HepG2 (cell line): ENCODE data around the gene GOLGB1. TPM values are rescaled to one million over a fixed set of nuclear protein-coding genes. Genes with fewer than 3 reads are reported as not detected.

Source experiments
- AGO1 ChIP-seq: fragments of 200-400 bp; formaldehyde crosslinking; IDR thresholded peaks from 2 replicates; pipeline ENCODE4 v1.6.1; 2017; ENCODE audit warnings: mild to moderate bottlenecking, low read depth, low read length, moderate library complexity; ENCODE audit not compliant: poor library complexity, severe bottlenecking
- ATF7 ChIP-seq, 2 experiments: fragments of 450-650 bp in 1 of 2; sonication (generic) in 1 of 2; formaldehyde crosslinking in 1 of 2; IDR thresholded peaks; 2 replicates each; pipeline versions ENCODE4 v1.4.0 to v1.6.1; 2016 to 2020; ENCODE audit warnings: antibody characterized with exemption in 1 of 2, mild to moderate bottlenecking in 1 of 2, missing genetic modification reagents in 1 of 2
- HNRNPK ChIP-seq: fragments of 200-400 bp; formaldehyde crosslinking; IDR thresholded peaks from 2 replicates; pipeline ENCODE4 v1.6.1; 2018; ENCODE audit warnings: low read length, low read depth, moderate library complexity, mild to moderate bottlenecking; ENCODE audit not compliant: poor library complexity, severe bottlenecking
- MLX ChIP-seq: IDR thresholded peaks from 2 replicates; pipeline ENCODE4 v1.6.1; 2016
- RXRB ChIP-seq: IDR thresholded peaks from 2 replicates; pipeline ENCODE4 v1.6.1; 2016; ENCODE audit warnings: borderline replicate concordance, missing genetic modification reagents, missing compliant biosample characterization
- SMAD3 ChIP-seq: sonication (generic); formaldehyde crosslinking; IDR thresholded peaks from 2 replicates; pipeline ENCODE4 v1.4.0; 2020; ENCODE audit warnings: missing genetic modification reagents
- SOX5 ChIP-seq: IDR thresholded peaks from 2 replicates; pipeline ENCODE4 v1.6.1; 2016; ENCODE audit warnings: borderline replicate concordance
- ZNF362 ChIP-seq: sonication (generic); formaldehyde crosslinking; IDR thresholded peaks from 2 replicates; pipeline ENCODE4 v1.4.0; 2020; ENCODE audit warnings: missing genetic modification reagents, mild to moderate bottlenecking, borderline replicate concordance
- ZNF367 ChIP-seq: sonication (generic); formaldehyde crosslinking; IDR thresholded peaks from 2 replicates; pipeline ENCODE4 v1.4.0; 2020; ENCODE audit warnings: missing genetic modification reagents, borderline replicate concordance
- ZNF776 ChIP-seq: sonication (generic); formaldehyde crosslinking; IDR thresholded peaks from 2 replicates; pipeline ENCODE4 v1.4.0; 2020; ENCODE audit warnings: mild to moderate bottlenecking, missing genetic modification reagents
- ZNF879 ChIP-seq: sonication (generic); formaldehyde crosslinking; IDR thresholded peaks from 2 replicates; pipeline ENCODE4 v1.8.1; 2023; ENCODE audit warnings: missing genetic modification reagents
- ZZZ3 ChIP-seq: sonication (generic); formaldehyde crosslinking; IDR thresholded peaks from 2 replicates; pipeline ENCODE4 v1.4.0; 2020; ENCODE audit warnings: missing genetic modification reagents, mild to moderate bottlenecking, borderline replicate concordance
- polyA plus RNA-seq, 8 experiments: library from polyadenylated mRNA; depleted of rRNA in 3 of 8; stranded (reverse) in 7 of 8; unstranded in 1 of 8; fragments of >200 nt; fragmentation: Illumina TruSeq in 4 of 8; extraction: Trizol in 4 of 8; gene quantifications; 2 replicates each; pipeline versions ENCODE4 v1.2.1 to v1.2.3, GENCODE V29; 2011 to 2016; ENCODE audit warnings: low read depth in 4 of 8, missing spikeins in 1 of 8, mixed read lengths in 1 of 8; ENCODE audit not compliant: insufficient read depth in 1 of 8
- total RNA-seq, 5 experiments: library from RNA; depleted of rRNA; stranded (reverse); fragments of >200 nt; fragmentation: Illumina TruSeq; extraction: Trizol; gene quantifications; 2 replicates each; pipeline ENCODE4 v1.2.3, GENCODE V29; 2016; ENCODE audit warnings: low read depth in 1 of 5
- TF ChIP-seq, protein P1 (sequence below): sonication (generic); formaldehyde crosslinking; IDR thresholded peaks from 2 replicates; pipeline ENCODE4 v1.4.0; 2020; ENCODE audit warnings: mild to moderate bottlenecking, missing genetic modification reagents, borderline replicate concordance
- TF ChIP-seq, protein P2 (sequence below): sonication (generic); formaldehyde crosslinking; IDR thresholded peaks from 2 replicates; pipeline ENCODE4; 2020; ENCODE audit warnings: missing genetic modification reagents, mild to moderate bottlenecking, borderline replicate concordance
- TF ChIP-seq, protein P3 (sequence below): sonication (generic); formaldehyde crosslinking; IDR thresholded peaks from 2 replicates; pipeline ENCODE4 v1.4.0; 2020; ENCODE audit warnings: missing genetic modification reagents

GOLGB1 gene
- total and polyA plus RNA-seq, 2 of the 13 experiments (the other 11 are each of a cell fraction or from before 2014, with no cell fraction given): 13.1 to 39.5 TPM

- TF ChIP-seq, protein P1, sequence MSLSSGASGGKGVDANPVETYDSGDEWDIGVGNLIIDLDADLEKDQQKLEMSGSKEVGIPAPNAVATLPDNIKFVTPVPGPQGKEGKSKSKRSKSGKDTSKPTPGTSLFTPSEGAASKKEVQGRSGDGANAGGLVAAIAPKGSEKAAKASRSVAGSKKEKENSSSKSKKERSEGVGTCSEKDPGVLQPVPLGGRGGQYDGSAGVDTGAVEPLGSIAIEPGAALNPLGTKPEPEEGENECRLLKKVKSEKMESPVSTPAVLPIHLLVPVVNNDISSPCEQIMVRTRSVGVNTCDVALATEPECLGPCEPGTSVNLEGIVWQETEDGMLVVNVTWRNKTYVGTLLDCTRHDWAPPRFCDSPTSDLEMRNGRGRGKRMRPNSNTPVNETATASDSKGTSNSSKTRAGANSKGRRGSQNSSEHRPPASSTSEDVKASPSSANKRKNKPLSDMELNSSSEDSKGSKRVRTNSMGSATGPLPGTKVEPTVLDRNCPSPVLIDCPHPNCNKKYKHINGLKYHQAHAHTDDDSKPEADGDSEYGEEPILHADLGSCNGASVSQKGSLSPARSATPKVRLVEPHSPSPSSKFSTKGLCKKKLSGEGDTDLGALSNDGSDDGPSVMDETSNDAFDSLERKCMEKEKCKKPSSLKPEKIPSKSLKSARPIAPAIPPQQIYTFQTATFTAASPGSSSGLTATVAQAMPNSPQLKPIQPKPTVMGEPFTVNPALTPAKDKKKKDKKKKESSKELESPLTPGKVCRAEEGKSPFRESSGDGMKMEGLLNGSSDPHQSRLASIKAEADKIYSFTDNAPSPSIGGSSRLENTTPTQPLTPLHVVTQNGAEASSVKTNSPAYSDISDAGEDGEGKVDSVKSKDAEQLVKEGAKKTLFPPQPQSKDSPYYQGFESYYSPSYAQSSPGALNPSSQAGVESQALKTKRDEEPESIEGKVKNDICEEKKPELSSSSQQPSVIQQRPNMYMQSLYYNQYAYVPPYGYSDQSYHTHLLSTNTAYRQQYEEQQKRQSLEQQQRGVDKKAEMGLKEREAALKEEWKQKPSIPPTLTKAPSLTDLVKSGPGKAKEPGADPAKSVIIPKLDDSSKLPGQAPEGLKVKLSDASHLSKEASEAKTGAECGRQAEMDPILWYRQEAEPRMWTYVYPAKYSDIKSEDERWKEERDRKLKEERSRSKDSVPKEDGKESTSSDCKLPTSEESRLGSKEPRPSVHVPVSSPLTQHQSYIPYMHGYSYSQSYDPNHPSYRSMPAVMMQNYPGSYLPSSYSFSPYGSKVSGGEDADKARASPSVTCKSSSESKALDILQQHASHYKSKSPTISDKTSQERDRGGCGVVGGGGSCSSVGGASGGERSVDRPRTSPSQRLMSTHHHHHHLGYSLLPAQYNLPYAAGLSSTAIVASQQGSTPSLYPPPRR (CRISPR knock-in tag): 0 out of 2 replicates have a peak, but pooled peaks have one; percentile 9
- TF ChIP-seq ZNF879 (CRISPR knock-in tag): 0 out of 2 replicates have a peak, but pooled peaks have one; percentile 45
- TF ChIP-seq MLX (CRISPR knock-in tag): peak; percentile 28; the same call in 1 of the 2 replicates
- peak; percentile 45; the same call in 1 of the 2 replicates for TF ChIP-seq ZNF367 (CRISPR knock-in tag)
- TF ChIP-seq, protein P2, sequence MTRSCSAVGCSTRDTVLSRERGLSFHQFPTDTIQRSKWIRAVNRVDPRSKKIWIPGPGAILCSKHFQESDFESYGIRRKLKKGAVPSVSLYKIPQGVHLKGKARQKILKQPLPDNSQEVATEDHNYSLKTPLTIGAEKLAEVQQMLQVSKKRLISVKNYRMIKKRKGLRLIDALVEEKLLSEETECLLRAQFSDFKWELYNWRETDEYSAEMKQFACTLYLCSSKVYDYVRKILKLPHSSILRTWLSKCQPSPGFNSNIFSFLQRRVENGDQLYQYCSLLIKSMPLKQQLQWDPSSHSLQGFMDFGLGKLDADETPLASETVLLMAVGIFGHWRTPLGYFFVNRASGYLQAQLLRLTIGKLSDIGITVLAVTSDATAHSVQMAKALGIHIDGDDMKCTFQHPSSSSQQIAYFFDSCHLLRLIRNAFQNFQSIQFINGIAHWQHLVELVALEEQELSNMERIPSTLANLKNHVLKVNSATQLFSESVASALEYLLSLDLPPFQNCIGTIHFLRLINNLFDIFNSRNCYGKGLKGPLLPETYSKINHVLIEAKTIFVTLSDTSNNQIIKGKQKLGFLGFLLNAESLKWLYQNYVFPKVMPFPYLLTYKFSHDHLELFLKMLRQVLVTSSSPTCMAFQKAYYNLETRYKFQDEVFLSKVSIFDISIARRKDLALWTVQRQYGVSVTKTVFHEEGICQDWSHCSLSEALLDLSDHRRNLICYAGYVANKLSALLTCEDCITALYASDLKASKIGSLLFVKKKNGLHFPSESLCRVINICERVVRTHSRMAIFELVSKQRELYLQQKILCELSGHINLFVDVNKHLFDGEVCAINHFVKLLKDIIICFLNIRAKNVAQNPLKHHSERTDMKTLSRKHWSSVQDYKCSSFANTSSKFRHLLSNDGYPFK (CRISPR knock-in tag): peak; percentile 86; the same call in 1 of the 2 replicates
- peak; percentile 49 for TF ChIP-seq AGO1
- no peak for TF ChIP-seq ATF7 (IDR thresholded peaks at IDR 0.05)
- TF ChIP-seq ATF7 (CRISPR knock-in tag; IDR thresholded peaks at IDR 0.05): no peak
- no peak; the same call in 1 of the 2 replicates for TF ChIP-seq ZNF776
- TF ChIP-seq ZNF362 (CRISPR knock-in tag): no peak
- TF ChIP-seq SOX5 (CRISPR knock-in tag): peak; percentile 33; the same call in 1 of the 2 replicates
- TF ChIP-seq SMAD3 (CRISPR knock-in tag): no peak; the same call in 1 of the 2 replicates
- peak; percentile 35; the same call in 1 of the 2 replicates for TF ChIP-seq RXRB (CRISPR knock-in tag)
- no peak for TF ChIP-seq HNRNPK
- TF ChIP-seq, protein P3, sequence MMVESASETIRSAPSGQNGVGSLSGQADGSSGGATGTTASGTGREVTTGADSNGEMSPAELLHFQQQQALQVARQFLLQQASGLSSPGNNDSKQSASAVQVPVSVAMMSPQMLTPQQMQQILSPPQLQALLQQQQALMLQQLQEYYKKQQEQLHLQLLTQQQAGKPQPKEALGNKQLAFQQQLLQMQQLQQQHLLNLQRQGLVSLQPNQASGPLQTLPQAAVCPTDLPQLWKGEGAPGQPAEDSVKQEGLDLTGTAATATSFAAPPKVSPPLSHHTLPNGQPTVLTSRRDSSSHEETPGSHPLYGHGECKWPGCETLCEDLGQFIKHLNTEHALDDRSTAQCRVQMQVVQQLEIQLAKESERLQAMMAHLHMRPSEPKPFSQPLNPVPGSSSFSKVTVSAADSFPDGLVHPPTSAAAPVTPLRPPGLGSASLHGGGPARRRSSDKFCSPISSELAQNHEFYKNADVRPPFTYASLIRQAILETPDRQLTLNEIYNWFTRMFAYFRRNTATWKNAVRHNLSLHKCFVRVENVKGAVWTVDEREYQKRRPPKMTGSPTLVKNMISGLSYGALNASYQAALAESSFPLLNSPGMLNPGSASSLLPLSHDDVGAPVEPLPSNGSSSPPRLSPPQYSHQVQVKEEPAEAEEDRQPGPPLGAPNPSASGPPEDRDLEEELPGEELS (CRISPR knock-in tag): peak; percentile 45; the same call in 1 of the 2 replicates
- peak; percentile 78; the same call in 1 of the 2 replicates for TF ChIP-seq ZZZ3 (CRISPR knock-in tag)
Observed at GRCh38 chr3:121749276-121750086, at the start of gene GOLGB1 (continued).
